Measurements from ENCODE around the gene SLC9A8. TPM values are rescaled to one million over a fixed set of nuclear protein-coding genes. Genes with fewer than 3 reads are reported as not detected.
"Not testable (repeated sequence)": the region's sequence is repeated elsewhere in the genome, so short reads cannot be mapped to it uniquely, and the experiment has no call there.

Gene SLC9A8
- total RNA-seq, 4 donors from 2014 or later = 4.8 to 8.1 (median 7.0) TPM

DNA sequence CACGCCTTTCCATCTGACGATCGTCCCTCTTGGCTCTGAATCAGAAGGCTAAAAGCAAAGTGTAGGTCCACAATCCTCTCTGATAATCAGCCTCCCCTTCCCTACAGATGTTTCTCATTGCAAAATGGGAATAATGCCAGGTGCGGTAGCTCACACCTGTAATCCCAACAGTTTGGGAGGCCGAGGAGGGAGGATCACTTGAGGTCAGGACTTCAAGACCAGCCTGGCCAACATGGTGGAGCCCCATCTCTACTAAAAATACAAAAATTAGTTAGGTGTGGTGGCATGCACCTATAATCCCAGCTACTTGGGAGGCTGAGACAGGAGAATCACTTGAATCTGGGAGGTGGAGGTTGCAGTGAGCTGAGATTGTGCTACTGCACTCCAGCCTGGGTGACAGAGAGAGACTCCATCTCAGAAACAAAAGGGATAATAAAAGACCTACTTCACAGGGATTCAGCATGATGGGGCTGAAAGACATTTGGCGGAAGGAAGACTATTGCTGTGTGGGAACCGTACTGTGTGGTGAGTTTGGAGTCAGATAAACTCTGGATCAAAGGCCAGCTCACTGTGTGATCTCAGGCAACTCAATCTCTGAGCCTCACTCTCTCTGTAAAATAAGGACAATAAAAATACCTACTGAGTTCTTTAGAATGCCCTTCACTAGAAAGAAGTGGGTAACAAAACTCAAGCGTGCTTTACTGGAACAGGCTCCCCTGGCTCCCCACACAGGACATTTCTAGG is 15.9 kb upstream of the SLC9A8 start:
- 72 to 77% methylated on average over 8 of the region's 8 CpGs for WGBS, 2 donors

DNA sequence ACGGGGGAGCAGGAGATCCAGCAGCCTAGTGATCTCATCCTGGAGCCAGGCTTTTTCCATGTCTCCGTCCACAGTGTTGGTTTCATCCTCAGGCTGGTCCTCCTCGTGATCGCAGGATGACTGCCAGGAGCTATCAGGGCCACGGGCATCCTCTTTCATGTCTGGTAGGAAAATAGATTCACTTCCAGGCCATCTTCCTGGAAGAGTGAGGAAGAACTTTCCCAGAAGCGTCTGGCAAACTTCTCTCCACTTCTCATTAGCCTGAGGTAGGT is 15.3 kb upstream of the SLC9A8 start:
- no peak for DNase-seq (ENCODE audit: low spot score in 2 of 2)
- WGBS, 2 donors = 54 to 67% methylated on average over 6 of the region's 6 CpGs
- intact Hi-C loops (cut with DNase I; ENCODE audit: low total_unique reads) = no loop called here
- H3K4me3 ChIP-seq (ENCODE audit: low read depth, poor library complexity, severe bottlenecking) = no peak overlapping the region
- TF ChIP-seq, protein P1, sequence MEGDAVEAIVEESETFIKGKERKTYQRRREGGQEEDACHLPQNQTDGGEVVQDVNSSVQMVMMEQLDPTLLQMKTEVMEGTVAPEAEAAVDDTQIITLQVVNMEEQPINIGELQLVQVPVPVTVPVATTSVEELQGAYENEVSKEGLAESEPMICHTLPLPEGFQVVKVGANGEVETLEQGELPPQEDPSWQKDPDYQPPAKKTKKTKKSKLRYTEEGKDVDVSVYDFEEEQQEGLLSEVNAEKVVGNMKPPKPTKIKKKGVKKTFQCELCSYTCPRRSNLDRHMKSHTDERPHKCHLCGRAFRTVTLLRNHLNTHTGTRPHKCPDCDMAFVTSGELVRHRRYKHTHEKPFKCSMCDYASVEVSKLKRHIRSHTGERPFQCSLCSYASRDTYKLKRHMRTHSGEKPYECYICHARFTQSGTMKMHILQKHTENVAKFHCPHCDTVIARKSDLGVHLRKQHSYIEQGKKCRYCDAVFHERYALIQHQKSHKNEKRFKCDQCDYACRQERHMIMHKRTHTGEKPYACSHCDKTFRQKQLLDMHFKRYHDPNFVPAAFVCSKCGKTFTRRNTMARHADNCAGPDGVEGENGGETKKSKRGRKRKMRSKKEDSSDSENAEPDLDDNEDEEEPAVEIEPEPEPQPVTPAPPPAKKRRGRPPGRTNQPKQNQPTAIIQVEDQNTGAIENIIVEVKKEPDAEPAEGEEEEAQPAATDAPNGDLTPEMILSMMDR (IDR thresholded peaks at IDR 0.05) = no peak
- TF ChIP-seq POLR2A (IDR thresholded peaks at IDR 0.05) = no peak

More for the DNA sequence above, 15.9 kb upstream of the SLC9A8 start:
- intact Hi-C loops (cut with DNase I; ENCODE audit: low total_unique reads) = no loop called here
- no peak overlapping the region for H3K4me3 ChIP-seq (ENCODE audit: low read depth, poor library complexity, severe bottlenecking)
- TF ChIP-seq, protein P1 (IDR thresholded peaks at IDR 0.05) = no peak
- no peak for TF ChIP-seq POLR2A (IDR thresholded peaks at IDR 0.05)
- no peak for DNase-seq (ENCODE audit: low spot score in 2 of 2)

DNA sequence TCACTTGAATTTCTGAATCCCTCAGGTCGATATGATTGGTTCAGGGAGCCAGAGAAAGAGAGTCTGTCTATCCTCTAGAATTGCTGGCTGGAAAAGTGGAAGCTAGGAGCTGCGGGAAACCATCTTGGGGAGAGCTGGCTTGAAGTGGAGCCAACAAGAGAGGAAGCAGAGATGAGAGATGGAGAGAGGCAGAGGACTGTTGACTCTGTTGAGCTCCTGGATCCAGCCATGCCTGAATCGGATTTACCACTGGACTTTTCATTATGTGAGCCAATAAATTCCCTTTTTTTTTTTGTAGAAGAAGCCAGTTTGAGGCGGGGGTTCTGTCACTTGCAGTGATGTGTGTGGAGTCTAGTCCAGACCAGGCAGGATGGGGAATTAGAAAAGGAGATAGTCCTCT is 13.9 kb upstream of the SLC9A8 start:
- no peak overlapping the region for H3K4me3 ChIP-seq (ENCODE audit: low read depth, poor library complexity, severe bottlenecking)
- WGBS, 2 donors = 81 to 88% methylated on average over 4 of the region's 4 CpGs
- TF ChIP-seq POLR2A (IDR thresholded peaks at IDR 0.05) = no peak
- TF ChIP-seq, protein P1 (IDR thresholded peaks at IDR 0.05) = no peak
- no peak for DNase-seq (ENCODE audit: low spot score in 2 of 2)
- intact Hi-C loops (cut with DNase I; ENCODE audit: low total_unique reads) = no loop called here

DNA sequence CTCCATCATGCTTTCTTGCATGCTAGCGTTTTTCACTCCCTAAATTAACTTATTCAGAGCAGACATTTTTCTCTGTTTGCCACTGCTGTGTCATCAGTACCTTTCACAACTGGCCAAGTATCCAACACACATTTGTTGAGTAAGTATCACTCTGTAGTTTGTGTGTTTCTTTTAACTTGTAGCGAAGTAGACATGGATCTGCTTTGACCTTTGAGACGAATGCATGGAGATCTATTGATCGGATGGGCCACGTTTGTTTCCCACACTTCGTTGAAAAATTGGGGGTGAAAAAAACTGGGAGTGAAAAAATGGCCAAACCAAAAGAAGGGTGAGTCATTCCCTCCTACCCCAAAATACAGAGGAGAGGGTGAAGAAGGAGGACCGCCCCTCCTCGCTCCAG is 12.9 kb upstream of the SLC9A8 start:
- 92 to 94% methylated on average over 8 of the region's 8 CpGs for whole genome bisulfite sequencing, 2 donors
- TF ChIP-seq, protein P1 (IDR thresholded peaks at IDR 0.05) = no peak
- TF ChIP-seq POLR2A (IDR thresholded peaks at IDR 0.05) = no peak
- H3K4me3 ChIP-seq (ENCODE audit: low read depth, poor library complexity, severe bottlenecking) = no peak overlapping the region
- intact Hi-C loops (cut with DNase I; ENCODE audit: low total_unique reads) = no loop called here
- DNase-seq (ENCODE audit: low spot score in 2 of 2) = no peak

DNA sequence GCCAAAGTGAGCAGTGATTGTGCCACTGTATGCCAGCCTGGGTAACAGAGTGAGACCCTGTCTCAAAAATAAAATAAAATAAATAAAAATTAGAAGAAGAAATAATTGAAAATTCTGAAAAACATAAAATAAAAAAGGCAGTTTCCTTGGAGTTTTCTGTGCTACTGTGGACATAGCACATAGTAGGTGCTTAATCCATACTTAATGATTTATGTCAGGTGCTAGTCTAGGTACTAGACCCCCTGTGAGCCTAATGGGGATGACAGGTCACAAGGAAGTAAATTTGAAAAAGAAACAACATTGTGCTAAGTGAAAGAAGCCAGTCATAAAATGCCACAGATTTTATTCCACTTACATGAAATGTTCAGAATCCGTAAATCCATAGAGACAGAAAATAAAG is 9.2 kb upstream of the SLC9A8 start:
- intact Hi-C loops (cut with DNase I; ENCODE audit: low total_unique reads) = no loop called here
- 64 to 81% methylated on average over 1 of the region's 1 CpG for WGBS, 2 donors
- no peak overlapping the region for H3K4me3 ChIP-seq (ENCODE audit: low read depth, poor library complexity, severe bottlenecking)
- no peak for DNase-seq (ENCODE audit: low spot score in 2 of 2)
- TF ChIP-seq, protein P1 (IDR thresholded peaks at IDR 0.05) = no peak
- TF ChIP-seq POLR2A (IDR thresholded peaks at IDR 0.05) = no peak

DNA sequence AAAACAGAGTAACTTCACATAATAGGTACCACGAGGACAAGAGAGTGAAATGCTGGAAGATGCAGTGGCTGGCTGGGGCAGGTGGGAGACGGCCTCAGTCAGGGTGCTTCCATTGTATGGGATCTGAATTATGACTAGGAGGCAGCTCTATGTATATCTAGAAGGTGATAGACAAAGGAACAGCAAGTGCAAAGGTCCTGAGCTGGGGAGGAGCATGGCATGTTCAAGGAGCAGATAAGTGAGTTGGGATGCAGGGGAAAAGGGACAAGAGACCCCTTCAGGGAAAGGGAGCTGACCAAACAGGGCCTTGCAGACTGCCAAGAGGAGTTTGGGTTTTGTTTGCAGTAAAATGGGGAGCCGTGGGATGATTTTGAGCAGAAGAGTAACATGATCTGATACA is 8.3 kb upstream of the SLC9A8 start:
- intact Hi-C loops (cut with DNase I; ENCODE audit: low total_unique reads) = no loop called here
- H3K4me3 ChIP-seq (ENCODE audit: low read depth, poor library complexity, severe bottlenecking) = no peak overlapping the region
- 71 to 82% methylated on average over 3 of the region's 3 CpGs for WGBS, 2 donors
- TF ChIP-seq, protein P1 (IDR thresholded peaks at IDR 0.05) = no peak
- TF ChIP-seq POLR2A (IDR thresholded peaks at IDR 0.05) = no peak
- DNase-seq (ENCODE audit: low spot score in 2 of 2) = peak in 1 of 2 donors; percentile 43

DNA sequence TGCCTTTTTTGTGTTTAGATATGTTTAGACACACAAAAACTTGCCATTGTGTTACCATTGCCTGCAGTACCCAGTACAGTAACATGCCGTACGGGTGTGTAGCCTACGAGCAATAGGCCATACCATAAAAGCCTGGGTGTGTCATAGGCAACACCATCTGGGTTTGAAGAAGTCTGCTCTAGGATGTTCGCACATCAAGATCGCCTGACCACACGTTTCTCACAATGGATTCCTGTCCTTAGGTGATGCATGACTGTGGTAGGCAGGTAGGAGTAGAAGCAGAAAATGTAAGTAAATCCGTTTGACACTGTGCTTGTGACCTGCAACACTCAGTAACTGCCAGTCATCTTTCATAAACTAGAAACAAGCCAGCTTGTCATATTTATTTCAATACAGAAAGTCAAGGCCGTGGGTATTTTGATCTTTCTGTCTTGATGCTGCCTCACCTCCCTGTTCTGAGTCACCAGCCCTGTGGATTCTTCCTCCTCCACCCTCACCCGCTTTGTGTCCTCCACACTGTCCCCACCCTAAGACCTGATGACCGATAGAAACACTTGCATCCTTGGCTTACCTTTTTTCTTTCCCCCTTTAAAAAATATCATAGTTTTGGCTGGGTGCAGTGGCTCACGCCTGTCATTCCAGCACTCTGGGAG is 7.3 kb upstream of the SLC9A8 start:
- peak in 1 of 2 donors; percentile 23 for DNase-seq (ENCODE audit: low spot score in 2 of 2)
- WGBS, 2 donors = 78 to 84% methylated on average over 10 to 11 of the region's 11 CpGs
- intact Hi-C loops (cut with DNase I; ENCODE audit: low total_unique reads); H3K4me3 ChIP-seq (ENCODE audit: low read depth, poor library complexity, severe bottlenecking): not testable (repeated sequence)
